Measurements from ENCODE around the gene DHX15. TPM values are rescaled to one million over a fixed set of nuclear protein-coding genes. Genes with fewer than 3 reads are reported as not detected.

DHX15 gene
- total and polyA plus RNA-seq, 2 of the 8 experiments (the other 6 are each of a cell fraction or from before 2014, with no cell fraction given), result 126 to 286 TPM

- Histone ChIP-seq H2BK20ac (ENCODE audit: low read length) (no peak overlapping the region), H3K4ac (replicated peaks; ENCODE audit: insufficient read length, low read depth, low read length) (no peak overlapping the region), H3K18ac (ENCODE audit: extremely low read depth, low read length) (no peak overlapping the region), H4K5ac (ENCODE audit: insufficient read length, low read depth, low read length) (no peak overlapping the region), H3K27me3 (replicated peaks in 1 of 4; ENCODE audit: control insufficient read depth in 3 of 4, extremely low read depth in 1 of 4, insufficient read depth in 3 of 4, low read length in 3 of 4) (no peaks in the 10 kb centered on the region; a peak in 1 of 7 replicates), H2AFZ (ENCODE audit: low read length) (no peak overlapping the region), H3K56ac (replicated peaks; ENCODE audit: insufficient read length, low read depth, low read length) (no peak overlapping the region), H3K79me2 (ENCODE audit: control insufficient read depth in 1 of 2, insufficient read depth in 2 of 2, low read length in 2 of 2) (no peaks in the 10 kb centered on the region), H4K91ac (replicated peaks; ENCODE audit: insufficient read length, low read length) (no peak overlapping the region), H3K23ac (ENCODE audit: insufficient read length) (no peak overlapping the region), H3K9me3 (ENCODE audit: insufficient read depth in 2 of 2, low read depth in 1 of 2, low read length in 1 of 2) (no peaks in the 10 kb centered on the region), H3K9ac (replicated peaks in 1 of 4; ENCODE audit: extremely low read depth in 1 of 4, low read depth in 3 of 4, low read length in 3 of 4) (no peak overlapping the region), H3K4me3 (ENCODE audit: extremely low read depth in 1 of 4, insufficient read depth in 2 of 4, low read depth in 3 of 4, low read length in 4 of 4) (no peak overlapping the region), H3K4me1 (replicated peaks in 1 of 4; ENCODE audit: control insufficient read depth in 3 of 4, insufficient read depth in 4 of 4, low read length in 3 of 4) (no peaks in the 10 kb centered on the region), H4K8ac (ENCODE audit: extremely low read depth, insufficient read depth, low read length) (no peak overlapping the region), H3K79me1 (ENCODE audit: low read depth, low read length) (no peaks in the 10 kb centered on the region), H3K23me2 (ENCODE audit: low read depth, low read length) (no peaks in the 10 kb centered on the region), H2BK120ac (replicated peaks; ENCODE audit: low read depth, low read length) (no peak overlapping the region), H3K4me2 (ENCODE audit: insufficient read depth in 1 of 2, low read depth in 2 of 2, low read length in 2 of 2) (no peak overlapping the region), H4K20me1 (replicated peaks in 1 of 2; ENCODE audit: control insufficient read depth in 1 of 2, insufficient read depth in 2 of 2, low read length in 2 of 2) (no peaks in the 10 kb centered on the region), H3K27ac (ENCODE audit: low read depth, low read length) (no peak overlapping the region), H2BK15ac (ENCODE audit: low read length) (no peak overlapping the region), H2BK5ac (ENCODE audit: low read depth, low read length) (no peak overlapping the region), H2AK5ac (ENCODE audit: low read depth, low read length) (no peak overlapping the region), H3K36me3 (ENCODE audit: control insufficient read depth in 2 of 4, insufficient read depth in 4 of 4, low read length in 3 of 4) (no peaks in the 10 kb centered on the region), H2BK12ac (ENCODE audit: low read depth, low read length) (no peak overlapping the region), H3K14ac (ENCODE audit: insufficient read length) (no peak overlapping the region)
- ChIA-PET CTCF (ENCODE audit: partially characterized antibody) (no interaction called here), POLR2A (ENCODE audit: partially characterized antibody) (no interaction called here)
- WGBS, 2 experiments (ENCODE audit: extremely low coverage in 1 of 2, insufficient coverage in 1 of 2, insufficient read length in 1 of 2, insufficient replicate concordance in 2 of 2, low coverage in 1 of 2, low lambda C conversion rate in 2 of 2, missing lambda C conversion rate in 1 of 2), result 89% methylated on average over 3 of the region's 3 CpGs; no CpG with 5 or more reads in 1 of the 2 experiments
- DNase-seq (ENCODE audit: low read depth in 1 of 2, low spot score in 2 of 2) (no peak), FAIRE-seq (no peak)
- TF ChIP-seq MAX (IDR thresholded peaks at IDR 0.05) (no peak), CBX8 (IDR thresholded peaks at IDR 0.05; ENCODE audit: borderline replicate concordance, low read depth, low read length) (no peak), BACH1 (IDR thresholded peaks at IDR 0.05; ENCODE audit: low read length) (no peak), EGR1 (IDR thresholded peaks at IDR 0.05; ENCODE audit: borderline replicate concordance, low read depth, low read length) (no peak), GABPA (IDR thresholded peaks at IDR 0.05; ENCODE audit: borderline replicate concordance, insufficient read depth, low read length) (no peak), SIRT6 (IDR thresholded peaks at IDR 0.05; ENCODE audit: low read length) (no peak)
Observed at GRCh38 chr4:24614881-24615280, 30.5 kb upstream of the DHX15 start.
